Osteoblast (primary cell): ENCODE results near the gene ADGRG6. TPM values are rescaled to one million over a fixed set of nuclear protein-coding genes. Genes with fewer than 3 reads are reported as not detected.

Source experiments
- DNase-seq: peaks from one replicate; pipeline ENCODE4 v3.0.0; 2011; ENCODE audit warnings: low spot score, mixed read lengths; ENCODE audit not compliant: insufficient read length; ENCODE audit errors: missing footprints
- H2AFZ ChIP-seq: 2 replicates; pipeline ENCODE4 v1.6.0; 2011; ENCODE audit warnings: mild to moderate bottlenecking, low read length
- H3K27ac ChIP-seq: 2 replicates; pipeline ENCODE4 v1.5.1; 2011; ENCODE audit warnings: mild to moderate bottlenecking, low read depth, low read length, moderate library complexity
- H3K27me3 ChIP-seq: 2 replicates; pipeline ENCODE4 v1.6.0; 2012; ENCODE audit warnings: mild to moderate bottlenecking, control low read depth, inconsistent platforms, low read length, moderate library complexity; ENCODE audit not compliant: insufficient read depth
- H3K36me3 ChIP-seq: 2 replicates; pipeline ENCODE4 v1.5.1; 2011; ENCODE audit warnings: mild to moderate bottlenecking, low read length, control low read depth, moderate library complexity; ENCODE audit not compliant: insufficient read depth
- H3K4me1 ChIP-seq: 2 replicates; pipeline ENCODE4 v1.5.1; 2011; ENCODE audit warnings: mild to moderate bottlenecking, low read length, control low read depth, moderate library complexity; ENCODE audit not compliant: insufficient read depth
- H3K4me2 ChIP-seq: 2 replicates; pipeline ENCODE4 v1.6.0; 2011; ENCODE audit warnings: mild to moderate bottlenecking, low read length; ENCODE audit not compliant: insufficient read depth
- H3K4me3 ChIP-seq: fragments of 200-600 bp; sonication (generic); 3 replicates; pipeline ENCODE4 v1.5.1; 2012; ENCODE audit warnings: mild to moderate bottlenecking, low read length, inconsistent platforms; ENCODE audit not compliant: insufficient read depth
- H3K79me2 ChIP-seq: 2 replicates; pipeline ENCODE4 v1.6.0; 2012; ENCODE audit warnings: mild to moderate bottlenecking, low read length, control low read depth, inconsistent platforms; ENCODE audit not compliant: insufficient read depth
- H3K9me3 ChIP-seq: 2 replicates; pipeline ENCODE4 v1.5.1; 2011; ENCODE audit warnings: low read depth, low read length, control low read depth
- H4K20me1 ChIP-seq: 2 replicates; pipeline ENCODE4 v1.6.0; 2012; ENCODE audit warnings: mild to moderate bottlenecking, low read length, control low read depth; ENCODE audit not compliant: insufficient read depth
- CTCF ChIP-seq: IDR thresholded peaks from 2 replicates; pipeline ENCODE4 v1.5.1; 2011; ENCODE audit warnings: mild to moderate bottlenecking, low read depth, low read length, moderate library complexity; ENCODE audit errors: extremely low read depth
- total RNA-seq: library from RNA; depleted of rRNA; stranded (reverse); fragments of >200 nt; gene quantifications from 2 replicates; pipeline ENCODE4 v1.2.3, GENCODE V29; 2012

ADGRG6 gene
- total RNA-seq, 1 donor, result 0.36 TPM

GRCh38 chr6:142321451-142321850 is 19.6 kb downstream of the ADGRG6 start:
- H3K9me3 ChIP-seq, result no peaks in the 10 kb centered on the region
- no peak overlapping the region for H3K4me3 ChIP-seq
- H3K4me1 ChIP-seq, result no peaks in the 10 kb centered on the region
- H4K20me1 ChIP-seq, result no peaks in the 10 kb centered on the region
- no peak for TF ChIP-seq CTCF
- no peaks in the 10 kb centered on the region for H3K27me3 ChIP-seq
- H3K79me2 ChIP-seq, result no peaks in the 10 kb centered on the region
- H3K36me3 ChIP-seq, result no peaks in the 10 kb centered on the region
- H2AFZ ChIP-seq, result no peak overlapping the region
- no peak overlapping the region for H3K4me2 ChIP-seq
- no peak overlapping the region for H3K27ac ChIP-seq
- DNase-seq, result no peak

- no peak overlapping the region for H3K27ac ChIP-seq
- no peak overlapping the region for H3K4me3 ChIP-seq
- no peaks in the 10 kb centered on the region for H3K4me1 ChIP-seq
- no peaks in the 10 kb centered on the region for H4K20me1 ChIP-seq
- H3K4me2 ChIP-seq, result no peak overlapping the region
- H3K36me3 ChIP-seq, result no peaks in the 10 kb centered on the region
- H3K79me2 ChIP-seq, result no peaks in the 10 kb centered on the region
- H3K27me3 ChIP-seq, result peaks cover 2% of the 10 kb centered on the region
- H3K9me3 ChIP-seq, result no peaks in the 10 kb centered on the region
- no peak for TF ChIP-seq CTCF
- no peak overlapping the region for H2AFZ ChIP-seq
- no peak for DNase-seq
Observed at GRCh38 chr6:142322066-142322465, 20.3 kb downstream of the ADGRG6 start.

- no peaks in the 10 kb centered on the region for H3K36me3 ChIP-seq
- H2AFZ ChIP-seq, result no peak overlapping the region
- H3K79me2 ChIP-seq, result no peaks in the 10 kb centered on the region
- DNase-seq, result no peak
- no peaks in the 10 kb centered on the region for H4K20me1 ChIP-seq
- no peak overlapping the region for H3K4me3 ChIP-seq
- H3K27ac ChIP-seq, result no peak overlapping the region
- H3K9me3 ChIP-seq, result no peaks in the 10 kb centered on the region
- H3K4me1 ChIP-seq, result no peaks in the 10 kb centered on the region
- no peak for TF ChIP-seq CTCF
- H3K4me2 ChIP-seq, result no peak overlapping the region
- H3K27me3 ChIP-seq, result peaks cover 2% of the 10 kb centered on the region
Observed at GRCh38 chr6:142322504-142323198, 20.8 kb downstream of the ADGRG6 start.

- Histone ChIP-seq H2AFZ (no peak overlapping the region), H3K4me3 (no peak overlapping the region), H4K20me1 (no peaks in the 10 kb centered on the region), H3K36me3 (no peaks in the 10 kb centered on the region), H3K4me2 (no peak overlapping the region), H3K27me3 (peaks cover 2% of the 10 kb centered on the region), H3K79me2 (no peaks in the 10 kb centered on the region), H3K4me1 (no peaks in the 10 kb centered on the region), H3K9me3 (no peaks in the 10 kb centered on the region), H3K27ac (no peak overlapping the region)
- TF ChIP-seq CTCF, result no peak
- no peak for DNase-seq
Observed at GRCh38 chr6:142323377-142323776, 21.6 kb downstream of the ADGRG6 start.
